Femur (tissue), 1 donor: Measurements from ENCODE around the gene CACNA1I.
A peak's percentile ranks its signal among the peaks of the same experiment; 100 is the strongest.

Experiments used
- DNase-seq: peaks from one replicate; pipeline ENCODE4 v3.0.0-alpha.2; 2017

CACNA1I gene

DNA sequence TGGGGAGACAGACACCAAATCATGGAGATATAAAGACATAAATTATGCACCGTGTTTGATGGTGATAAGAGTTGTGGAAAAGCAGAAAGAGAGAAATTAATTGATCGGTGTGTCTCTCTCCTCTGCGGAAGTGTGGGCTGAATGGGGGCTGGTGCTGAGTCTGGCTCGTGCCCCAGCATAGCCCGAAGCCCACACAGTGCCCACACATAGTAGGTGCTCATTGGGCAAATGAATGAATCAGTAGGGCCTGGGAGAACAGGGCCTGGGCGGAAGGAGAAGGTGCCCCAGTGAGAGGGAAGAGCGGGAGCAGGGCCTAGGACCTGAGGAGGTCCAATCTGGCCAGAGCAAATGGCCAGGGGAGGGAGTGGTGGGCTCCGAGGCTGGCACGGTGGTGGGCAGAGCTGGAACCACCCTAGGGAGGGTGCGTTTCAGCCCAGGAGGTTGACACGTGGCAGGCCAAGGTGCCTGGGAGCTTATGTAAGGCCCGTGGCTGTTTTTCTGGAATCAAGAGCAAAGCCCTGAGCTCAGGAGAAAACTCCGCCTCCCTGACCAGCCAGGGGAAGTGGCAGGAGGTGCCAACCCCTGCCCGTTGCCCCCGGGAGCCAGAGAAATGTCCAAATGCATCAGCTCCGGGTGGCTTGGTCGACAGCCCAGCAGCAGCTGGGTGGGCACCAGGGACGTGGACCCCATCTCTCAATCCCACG is 2.1 kb upstream of the CACNA1I start:
- DNase-seq = no peak

DNA sequence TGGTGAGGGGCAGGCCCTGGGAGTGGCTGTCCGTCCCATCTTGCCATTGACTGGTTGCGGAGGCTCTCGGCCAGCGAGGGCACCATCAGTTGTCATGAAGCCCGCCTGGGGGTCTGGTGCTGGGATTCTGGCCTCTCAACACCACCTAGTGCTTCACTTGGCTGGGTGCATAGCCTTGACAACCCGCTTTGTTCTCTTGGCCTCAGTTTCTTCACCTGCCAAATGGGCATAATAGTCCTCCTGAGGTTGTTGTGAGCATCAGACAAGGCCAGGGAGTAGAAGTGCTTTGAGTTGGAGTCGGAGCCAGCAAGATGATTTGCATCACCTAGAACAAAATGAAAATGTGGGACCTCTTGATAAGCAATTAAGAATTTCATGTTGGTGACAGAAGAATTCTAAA is 1.5 kb upstream of the CACNA1I start:
- DNase-seq = no peak

DNA sequence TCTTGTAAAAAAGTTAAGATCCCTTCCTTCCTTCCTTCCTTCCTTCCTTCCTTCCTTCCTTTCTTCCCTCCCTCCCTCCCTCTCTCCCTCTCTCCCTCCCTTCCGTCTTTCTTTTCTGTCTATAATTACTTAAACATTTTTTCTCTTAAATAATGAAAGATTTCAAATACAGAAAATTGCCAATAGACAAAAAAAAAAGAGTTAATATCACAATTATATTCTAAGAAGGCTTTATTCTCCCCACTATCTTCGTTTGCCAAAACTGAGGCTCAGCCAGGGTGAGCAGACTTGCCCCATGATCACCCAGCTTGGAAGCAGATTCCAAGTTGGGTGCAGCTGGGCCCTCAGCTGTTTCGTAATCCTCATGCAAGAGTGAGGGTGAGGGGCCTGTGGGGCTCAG is 327 bp upstream of the CACNA1I start:
- no peak for DNase-seq

- DNase-seq = no peak
These were observed 985 bp downstream of the CACNA1I start for GRCh38 chr22:39571538-39571937.

DNA sequence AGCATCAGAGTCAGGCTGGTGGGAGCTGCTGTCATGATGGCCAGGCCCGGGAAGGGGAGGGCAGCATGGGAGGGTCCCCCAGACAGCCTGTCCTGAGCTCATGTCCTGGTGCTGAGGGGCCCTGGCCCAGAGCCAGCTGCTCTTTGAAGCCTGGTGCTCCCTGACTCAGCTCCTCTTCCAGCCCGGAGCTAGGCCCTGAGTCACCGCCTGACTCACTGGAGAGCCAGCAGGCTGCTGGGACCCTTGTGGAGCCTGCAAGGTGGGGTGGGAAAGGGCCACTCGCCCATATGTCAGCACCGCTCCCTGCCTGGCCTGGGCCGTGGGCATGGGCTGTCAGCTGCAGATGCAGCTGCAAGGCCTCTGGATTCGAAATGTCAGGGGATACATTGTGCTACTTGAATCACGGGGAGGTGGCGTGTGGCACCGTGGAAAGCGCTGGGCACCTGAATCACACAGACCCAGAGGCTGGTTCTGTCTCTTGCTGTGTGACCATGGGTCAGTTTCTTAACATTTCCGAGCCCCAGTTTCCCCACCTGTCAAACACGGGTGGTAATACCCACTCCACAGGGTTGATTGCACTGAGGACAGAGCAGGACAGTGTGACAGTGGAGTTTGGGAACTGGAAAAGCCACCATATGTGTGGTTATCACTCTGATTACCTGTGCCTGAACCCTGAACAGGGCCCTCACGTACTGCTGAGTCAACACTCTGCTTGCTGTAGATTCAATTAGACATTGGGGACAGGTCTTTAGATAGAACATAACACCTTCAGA is 4.4 kb downstream of the CACNA1I start:
- DNase-seq = no peak

DNA sequence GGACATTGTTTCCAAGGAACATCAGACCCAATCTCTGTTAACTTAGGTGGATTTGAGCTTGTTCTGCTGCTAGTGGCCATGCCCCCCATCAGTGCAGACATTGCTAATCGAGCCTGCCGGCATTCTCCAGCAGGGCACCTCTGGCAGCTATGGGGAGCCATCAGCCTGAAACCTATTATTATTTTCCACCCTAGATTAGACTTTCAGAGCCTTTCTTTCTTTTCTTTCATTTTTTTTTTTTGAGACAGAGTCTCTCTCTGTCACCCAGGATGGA is 4.9 kb downstream of the CACNA1I start:
- DNase-seq = no peak

DNA sequence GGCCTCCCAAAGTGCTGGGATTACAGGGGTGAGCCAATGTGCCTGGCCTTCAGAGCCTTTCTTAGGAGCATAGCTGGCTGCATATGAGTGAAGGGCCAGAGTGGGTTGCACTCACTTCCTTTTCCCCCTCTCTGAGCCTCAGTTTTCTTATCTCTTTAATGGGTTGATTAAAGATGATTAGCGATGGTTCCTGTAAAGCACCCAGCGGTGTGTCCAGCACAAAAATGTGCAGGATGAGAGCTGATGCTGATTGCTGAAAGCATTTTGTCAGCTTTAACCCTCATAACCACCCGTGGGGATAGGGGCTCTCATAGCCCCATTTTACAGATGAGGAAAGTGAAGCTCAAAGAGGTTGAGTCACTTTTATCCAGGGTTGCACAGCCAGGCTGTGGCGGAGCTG is 5.5 kb downstream of the CACNA1I start:
- DNase-seq = no peak

DNA sequence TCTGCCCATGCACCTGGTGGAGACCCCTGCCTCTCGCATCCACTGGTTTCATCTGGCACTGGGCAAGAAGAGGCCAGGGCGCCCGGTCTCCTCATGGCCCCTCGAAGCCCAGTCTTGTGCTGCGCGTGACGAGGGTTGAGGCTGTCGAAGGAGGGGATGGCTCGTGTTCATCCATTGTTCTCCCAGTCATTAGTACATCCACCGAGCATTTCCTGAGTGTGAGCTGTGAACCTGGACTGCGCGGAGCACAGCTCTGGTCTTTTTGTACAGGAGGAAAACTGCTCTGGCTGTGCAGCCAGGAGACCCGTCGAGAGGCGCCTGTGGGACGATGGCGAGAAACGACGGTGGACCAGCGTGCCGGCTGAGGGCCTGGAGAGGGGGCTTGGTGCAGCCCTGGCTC is 6.8 kb downstream of the CACNA1I start:
- DNase-seq = no peak

DNA sequence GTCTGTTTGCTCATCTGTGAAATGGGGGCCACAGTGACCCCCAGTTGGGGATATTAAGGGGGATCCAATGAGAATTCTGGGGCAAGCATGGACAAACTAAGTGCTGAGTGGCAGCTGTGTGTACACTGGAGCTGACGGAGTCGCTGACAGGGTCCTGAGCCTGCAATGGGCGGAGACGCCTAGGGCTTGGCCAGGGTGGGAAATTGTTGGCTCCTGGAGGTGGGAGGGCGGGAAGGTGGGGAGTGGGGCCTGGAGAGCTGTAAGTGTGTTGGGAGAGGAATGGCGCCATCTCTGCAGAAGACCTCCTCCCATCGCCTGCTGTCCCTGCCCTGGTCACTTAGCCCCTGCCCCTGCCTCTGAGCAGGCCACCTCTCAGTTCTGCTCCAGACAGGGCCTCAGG is 7.3 kb downstream of the CACNA1I start:
- no peak for DNase-seq

DNA sequence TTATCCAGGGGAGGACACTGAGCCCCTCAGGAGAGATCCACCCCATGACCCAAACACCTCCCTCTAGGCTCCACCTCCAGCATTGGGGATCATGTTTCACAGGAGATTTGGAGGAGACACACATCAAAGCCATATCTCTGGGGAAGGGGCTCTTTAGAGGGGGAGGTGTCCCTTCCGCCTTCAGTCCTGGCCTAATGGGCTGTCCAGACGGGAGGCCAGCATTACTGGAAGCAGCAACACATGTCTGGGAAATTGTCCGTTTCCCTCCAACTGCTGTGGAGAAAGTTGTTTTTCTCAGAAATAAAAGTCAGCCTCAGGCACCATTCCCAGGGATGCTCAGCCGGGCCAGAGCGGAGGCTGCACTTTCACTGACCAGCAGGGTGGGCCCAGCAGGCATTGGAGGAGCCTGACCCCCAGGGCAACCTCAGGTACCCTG is 9.5 kb downstream of the CACNA1I start:
- DNase-seq = peak; percentile 71

DNA sequence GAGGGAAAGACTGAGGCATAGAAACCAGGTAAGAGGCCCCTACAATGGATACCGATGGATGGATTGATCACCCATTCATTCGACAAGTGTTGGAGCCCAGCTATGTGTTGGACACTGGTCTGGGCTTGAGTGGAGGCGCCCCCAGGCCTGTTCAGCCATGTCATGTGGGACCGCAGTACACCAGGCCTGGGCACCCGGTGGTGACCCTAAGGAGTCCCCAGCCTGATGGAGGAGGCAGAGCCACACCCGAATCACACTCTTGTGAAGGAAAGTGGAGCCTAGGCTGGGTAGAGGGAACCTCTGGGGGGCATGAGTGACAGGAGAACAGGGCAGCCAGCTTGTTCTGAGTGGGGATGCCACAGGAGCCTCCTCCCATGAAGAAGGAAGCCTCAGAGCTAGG is 10.2 kb downstream of the CACNA1I start:
- DNase-seq = no peak

GRCh38 chr22:39581303-39581702 is 10.8 kb downstream of the CACNA1I start:
- no peak for DNase-seq

GRCh38 chr22:39583066-39583667 is 12.6 kb downstream of the CACNA1I start:
- DNase-seq = no peak

GRCh38 chr22:39589875-39590274 is 19.3 kb downstream of the CACNA1I start:
- no peak for DNase-seq

- DNase-seq = no peak
These were observed 21.8 kb downstream of the CACNA1I start for GRCh38 chr22:39592081-39593065.

- no peak for DNase-seq
These were observed 22.7 kb downstream of the CACNA1I start for GRCh38 chr22:39593066-39593930.

DNA sequence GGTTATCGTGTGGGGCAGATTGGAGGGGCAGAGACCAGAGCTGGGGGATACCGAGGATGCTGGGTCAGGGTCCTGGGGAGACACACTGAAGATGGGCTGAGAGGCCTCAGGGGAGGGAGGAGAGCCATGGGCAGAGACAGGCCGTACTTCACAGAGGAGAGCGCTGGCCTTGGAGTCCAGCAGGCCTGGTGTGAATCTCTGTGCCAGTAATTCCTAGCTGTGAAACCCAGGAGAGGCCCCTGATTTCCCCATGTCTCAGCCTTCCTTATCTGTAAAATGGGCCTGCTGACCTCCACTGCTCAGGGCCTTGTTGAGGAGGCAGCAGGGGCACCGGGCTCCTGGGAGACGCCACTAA is 23.4 kb downstream of the CACNA1I start:
- no peak for DNase-seq

GRCh38 chr22:39594411-39594810 is 23.9 kb downstream of the CACNA1I start:
- no peak for DNase-seq

- DNase-seq = no peak
These were observed 25.1 kb downstream of the CACNA1I start for GRCh38 chr22:39595622-39596172.

- DNase-seq = no peak
These were observed 26.0 kb downstream of the CACNA1I start for GRCh38 chr22:39596601-39597000.

- DNase-seq = no peak
These were observed 26.8 kb downstream of the CACNA1I start for GRCh38 chr22:39597236-39597869.
